Measurements from ENCODE around the gene RHO. TPM values are rescaled to one million over a fixed set of nuclear protein-coding genes. Genes with fewer than 3 reads are reported as not detected.

The RHO gene
- total RNA-seq, 2 donors from 2014 or later = not detected

GRCh38 chr3:129553719-129554118, 25.3 kb downstream of the RHO start:
- intact Hi-C loops (cut with DNase I) = no loop called here
- H3K27me3 ChIP-seq = no peaks in the 10 kb centered on the region
- H3K4me3 ChIP-seq = no peak overlapping the region
- H3K9me3 ChIP-seq = no peaks in the 10 kb centered on the region
- no peak overlapping the region for H3K27ac ChIP-seq
- H3K9ac ChIP-seq (ENCODE audit: low read depth in 2 of 2, low read length in 2 of 2) = no peak overlapping the region
- H3K36me3 ChIP-seq = no peaks in the 10 kb centered on the region
- no peak for TF ChIP-seq CTCF (IDR thresholded peaks at IDR 0.05)
- H3K4me1 ChIP-seq = no peaks in the 10 kb centered on the region
- DNase-seq = no peak

- H3K36me3 ChIP-seq = no peaks in the 10 kb centered on the region
- H3K4me3 ChIP-seq = no peak overlapping the region
- H3K9ac ChIP-seq (ENCODE audit: low read depth in 2 of 2, low read length in 2 of 2) = no peak overlapping the region
- no peaks in the 10 kb centered on the region for H3K27me3 ChIP-seq
- H3K9me3 ChIP-seq = no peaks in the 10 kb centered on the region
- no peak for DNase-seq
- no peak overlapping the region for H3K27ac ChIP-seq
- no peaks in the 10 kb centered on the region for H3K4me1 ChIP-seq
- TF ChIP-seq CTCF (IDR thresholded peaks at IDR 0.05) = no peak
- intact Hi-C loops (cut with DNase I) = no loop called here
Measured at GRCh38 chr3:129554356-129555152, 26.1 kb downstream of the RHO start.

- no peak for TF ChIP-seq CTCF (IDR thresholded peaks at IDR 0.05)
- Histone ChIP-seq H3K36me3 (no peaks in the 10 kb centered on the region), H3K9ac (ENCODE audit: low read depth in 2 of 2, low read length in 2 of 2) (no peak overlapping the region), H3K9me3 (no peaks in the 10 kb centered on the region), H3K27ac (no peak overlapping the region), H3K4me3 (no peak overlapping the region), H3K27me3 (no peaks in the 10 kb centered on the region), H3K4me1 (no peaks in the 10 kb centered on the region)
- no peak for DNase-seq
- intact Hi-C loops (cut with DNase I) = no loop called here
Measured at GRCh38 chr3:129555153-129555550, 26.7 kb downstream of the RHO start.

- Histone ChIP-seq H3K9ac (ENCODE audit: low read depth in 2 of 2, low read length in 2 of 2) (no peak overlapping the region), H3K4me3 (no peak overlapping the region), H3K4me1 (no peaks in the 10 kb centered on the region), H3K36me3 (no peaks in the 10 kb centered on the region), H3K27ac (no peak overlapping the region), H3K27me3 (no peaks in the 10 kb centered on the region), H3K9me3 (no peaks in the 10 kb centered on the region)
- TF ChIP-seq CTCF (IDR thresholded peaks at IDR 0.05) = no peak
- intact Hi-C loops (cut with DNase I) = no loop called here
- no peak for DNase-seq
Measured at GRCh38 chr3:129555616-129556357, 27.3 kb downstream of the RHO start.

GRCh38 chr3:129556358-129556695, 27.9 kb downstream of the RHO start:
- H3K4me1 ChIP-seq = no peaks in the 10 kb centered on the region
- H3K9me3 ChIP-seq = no peaks in the 10 kb centered on the region
- intact Hi-C loops (cut with DNase I) = no loop called here
- no peak for DNase-seq
- no peak overlapping the region for H3K9ac ChIP-seq (ENCODE audit: low read depth in 2 of 2, low read length in 2 of 2)
- H3K27ac ChIP-seq = no peak overlapping the region
- no peak for TF ChIP-seq CTCF (IDR thresholded peaks at IDR 0.05)
- H3K36me3 ChIP-seq = no peaks in the 10 kb centered on the region
- no peak overlapping the region for H3K4me3 ChIP-seq
- H3K27me3 ChIP-seq = no peaks in the 10 kb centered on the region

Measured in colonic mucosa (tissue), 4 donors.